Activated CD8-positive, alpha-beta memory T cell treated with anti-CD3 and anti-CD28 coated beads, Interleukin-2, amount 50 U/mL, for 1 hour (primary cell): ENCODE data around the gene PARN.
"Not testable (repeated sequence)": the region's sequence is repeated elsewhere in the genome, so short reads cannot be mapped to it uniquely, and the experiment has no call there.

ENCODE experiments used
- DNase-seq: peaks from one replicate; pipeline ENCODE4 v3.0.0-alpha.2; 2020; ENCODE audit errors: extremely low read depth

PARN gene

DNA sequence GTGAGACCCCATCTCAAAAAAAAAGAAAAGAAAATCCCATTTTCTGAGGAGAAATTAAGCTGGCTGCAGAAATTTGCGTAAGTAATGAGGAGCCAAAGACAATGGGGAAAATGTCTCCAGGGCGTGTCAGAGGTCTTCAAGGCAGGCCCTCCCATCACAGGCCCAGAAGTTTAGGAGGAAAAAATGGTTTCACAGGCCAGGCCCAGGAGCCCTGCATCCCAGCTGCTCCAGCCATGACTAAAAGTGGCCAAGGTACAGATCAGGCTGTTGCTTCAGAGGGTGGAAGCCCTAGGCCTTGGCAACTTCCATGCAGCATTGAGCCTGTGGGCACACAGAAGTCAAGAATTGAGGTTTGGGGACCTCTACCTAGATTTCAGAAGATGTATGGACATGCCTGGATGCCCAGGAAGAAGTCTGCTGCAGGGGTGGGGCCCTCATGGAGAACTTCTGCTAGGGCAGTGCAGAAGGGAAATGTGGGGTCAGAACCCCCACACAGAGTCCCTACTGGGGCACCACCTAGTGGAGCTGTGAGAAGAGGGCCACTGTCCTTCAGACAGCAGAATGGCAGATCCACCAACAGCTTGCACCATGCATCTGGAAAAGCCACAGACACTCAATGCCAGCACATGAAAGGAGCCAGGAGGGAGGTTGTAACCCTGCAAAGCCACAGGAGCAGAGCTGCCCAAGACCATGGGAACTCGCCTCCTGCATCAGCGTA lies 55.2 kb downstream of the PARN start:
- not testable (repeated sequence) for DNase-seq

DNA sequence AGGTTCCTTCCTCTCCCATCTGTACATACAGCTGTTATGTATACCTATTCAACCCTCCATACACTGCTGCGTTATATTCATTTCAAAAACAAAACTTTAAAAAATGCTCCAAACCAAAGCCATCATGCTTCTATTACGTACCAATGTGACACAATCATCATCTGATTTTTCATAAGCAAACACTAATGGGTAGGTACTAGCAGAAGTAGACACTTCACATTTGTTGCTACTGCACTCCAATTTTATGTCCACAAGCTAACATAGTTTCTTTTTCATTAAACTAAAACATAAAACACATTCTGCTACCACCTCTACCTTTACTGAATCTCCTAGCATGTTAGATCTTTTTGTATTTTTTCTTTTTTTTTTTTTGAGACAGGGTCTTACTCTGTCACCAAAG lies 57.5 kb downstream of the PARN start:
- DNase-seq = no peak

DNA sequence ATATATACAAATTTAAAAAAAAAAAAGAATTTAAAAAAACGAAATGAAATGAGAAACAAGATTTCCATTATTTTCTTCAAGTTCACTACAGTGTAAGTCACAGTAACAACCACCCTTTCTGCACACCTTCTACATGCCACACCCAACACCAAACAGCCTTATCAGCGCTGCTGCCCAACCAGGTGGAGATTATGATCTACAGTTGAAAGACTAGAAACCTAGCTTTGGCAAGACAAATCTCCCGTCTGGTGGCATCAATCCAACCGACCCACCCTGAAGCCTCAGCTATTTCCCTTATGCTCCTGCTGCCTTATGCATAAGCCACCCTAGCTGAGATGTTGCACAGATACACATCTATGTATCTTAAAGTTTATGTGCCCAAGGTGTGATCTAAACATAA lies 60.8 kb downstream of the PARN start:
- DNase-seq = no peak

DNA sequence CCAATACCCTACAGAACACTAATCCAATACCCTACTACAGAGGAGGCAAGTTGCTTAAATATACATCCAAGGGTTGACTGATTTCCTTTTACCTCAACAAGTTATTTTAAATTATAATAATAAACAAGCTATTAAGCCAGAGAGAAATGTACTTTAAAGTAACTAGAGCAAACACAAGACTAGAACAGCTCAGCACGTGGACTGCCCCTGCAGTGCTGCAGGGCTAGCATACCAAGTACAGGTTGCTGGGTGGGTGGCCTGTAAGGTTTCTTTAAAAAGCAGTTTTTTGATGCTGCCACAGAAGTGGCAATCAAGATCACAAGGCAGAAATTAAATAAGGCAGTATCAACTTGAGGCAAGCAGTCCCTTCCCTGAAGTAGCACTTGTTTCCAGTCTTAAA lies 63.5 kb downstream of the PARN start:
- DNase-seq = no peak

DNA sequence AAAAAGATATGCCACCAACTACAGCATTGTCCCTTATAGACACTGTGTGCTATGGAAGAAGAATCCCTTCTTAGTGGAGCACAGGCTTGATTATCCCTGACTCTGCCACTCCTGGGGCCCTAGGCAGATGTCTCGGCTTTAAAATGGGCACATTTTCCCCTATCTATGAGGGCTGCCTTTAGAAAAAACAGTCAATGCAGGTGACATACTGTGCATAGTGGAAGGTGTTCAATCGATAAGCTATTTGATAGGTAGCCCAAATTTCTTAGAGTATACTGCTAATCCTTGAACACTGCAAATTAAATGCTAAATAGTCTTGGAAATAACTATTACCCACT lies 64.4 kb downstream of the PARN start:
- DNase-seq = no peak

DNA sequence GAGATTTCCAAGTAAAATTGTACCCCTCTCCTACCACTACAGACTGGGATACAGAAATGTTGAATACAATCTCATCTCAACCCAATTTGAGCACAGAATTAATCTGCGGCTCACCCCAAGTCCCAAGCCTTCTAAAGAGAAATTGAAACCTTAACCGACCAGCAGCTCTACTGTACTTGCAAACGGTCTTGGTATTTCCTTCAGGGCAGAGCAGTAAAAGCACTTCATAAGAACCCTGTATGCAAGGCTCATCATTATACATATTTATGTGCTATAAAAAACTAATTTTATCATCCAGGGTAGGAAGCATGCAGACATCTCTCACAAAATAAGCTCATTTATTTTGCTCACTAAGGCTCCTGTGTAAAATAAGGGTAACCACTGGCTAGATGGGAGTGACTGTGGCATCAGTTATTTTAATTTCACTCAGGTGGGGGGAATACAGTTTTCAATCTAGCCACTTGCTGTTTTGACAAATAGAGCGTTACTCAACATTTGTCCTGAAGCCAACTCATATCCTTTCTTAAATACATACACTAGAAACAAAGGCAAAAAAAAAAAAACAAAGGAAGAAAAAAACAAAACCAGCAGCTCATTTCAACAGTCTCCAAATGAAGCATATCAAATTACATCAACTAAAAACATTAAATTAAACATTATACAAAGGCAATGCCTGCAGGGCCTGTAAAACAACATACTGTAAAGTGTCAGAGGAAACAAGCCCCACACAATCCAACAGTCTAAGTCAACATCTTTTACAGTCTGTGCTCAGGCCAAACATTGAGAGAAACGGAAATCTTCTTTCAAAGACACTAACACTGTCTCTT lies 65.0 kb downstream of the PARN start:
- no peak for DNase-seq

DNA sequence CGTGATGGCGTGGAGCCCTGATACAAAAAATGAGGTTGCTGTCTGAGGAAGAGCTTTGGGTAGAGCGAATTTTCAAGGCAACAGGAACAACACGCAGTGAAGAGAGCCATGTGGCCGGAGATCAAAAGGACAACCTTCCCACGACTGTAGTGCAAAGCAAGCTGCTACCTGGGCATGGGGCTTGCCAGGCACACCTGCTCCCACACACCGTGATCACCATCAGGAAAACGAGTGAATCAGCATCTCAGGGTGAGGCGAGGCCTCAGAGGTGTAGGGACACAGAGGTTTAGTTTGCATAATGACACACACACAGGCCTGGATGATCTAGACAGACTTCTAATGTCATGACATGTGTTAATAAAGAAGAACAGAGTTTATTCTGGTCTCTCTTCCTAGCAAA lies 65.7 kb downstream of the PARN start:
- no peak for DNase-seq

DNA sequence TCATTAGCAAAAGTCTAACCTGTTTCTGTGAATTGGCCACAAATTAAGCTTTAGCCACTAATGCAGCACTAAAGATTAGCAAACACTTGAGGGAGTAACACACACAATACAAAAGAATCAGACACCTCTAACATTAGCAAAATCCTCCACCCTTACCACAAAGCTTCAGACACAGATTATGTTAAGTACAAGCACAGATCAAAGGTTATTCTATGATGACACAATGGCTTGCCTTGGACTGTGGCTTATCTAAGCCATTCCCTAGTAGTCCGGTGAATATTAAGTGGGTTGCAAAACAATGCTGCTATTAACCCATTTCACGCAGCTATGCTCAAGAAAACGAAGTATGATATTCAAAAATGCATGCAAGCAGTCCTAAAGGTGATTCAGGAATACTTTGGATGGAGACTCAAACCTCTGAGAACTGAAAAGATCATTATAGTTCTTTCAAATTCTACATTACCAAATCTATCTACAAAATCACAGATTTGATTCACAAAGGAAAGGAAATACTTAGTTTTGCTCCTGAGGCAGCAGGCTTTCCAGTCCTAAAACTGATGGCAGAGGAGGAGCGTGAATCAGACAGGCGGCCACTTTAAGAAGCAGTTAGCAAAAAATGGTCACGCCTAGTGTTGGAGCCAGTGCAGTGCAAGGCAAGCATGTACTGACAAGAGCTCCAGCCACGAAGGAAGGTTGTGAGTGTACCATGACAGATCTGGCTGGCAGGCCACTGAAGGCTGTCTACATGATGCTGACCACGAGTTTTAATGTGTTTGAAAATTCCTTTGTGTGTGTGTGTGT lies 67.2 kb downstream of the PARN start:
- DNase-seq = no peak

DNA sequence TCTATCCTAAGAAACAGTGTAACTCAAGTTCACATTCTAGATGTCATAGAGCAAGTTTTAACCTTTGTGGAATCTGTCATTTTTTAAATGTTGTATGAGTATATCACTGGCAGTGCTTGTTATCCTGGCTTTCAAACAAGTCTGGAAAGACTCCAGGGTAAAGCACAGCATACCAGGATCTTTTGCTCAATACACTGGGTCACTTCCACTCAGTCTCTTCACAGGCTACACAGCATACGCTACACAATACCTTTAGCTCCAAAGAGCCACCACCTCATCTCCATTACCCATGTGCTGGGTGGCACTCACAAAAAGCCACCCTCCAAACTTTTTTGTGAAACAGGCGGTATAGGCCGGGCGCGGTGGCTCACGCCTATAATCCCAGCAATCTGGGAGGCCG lies 69.5 kb downstream of the PARN start:
- DNase-seq = no peak

DNA sequence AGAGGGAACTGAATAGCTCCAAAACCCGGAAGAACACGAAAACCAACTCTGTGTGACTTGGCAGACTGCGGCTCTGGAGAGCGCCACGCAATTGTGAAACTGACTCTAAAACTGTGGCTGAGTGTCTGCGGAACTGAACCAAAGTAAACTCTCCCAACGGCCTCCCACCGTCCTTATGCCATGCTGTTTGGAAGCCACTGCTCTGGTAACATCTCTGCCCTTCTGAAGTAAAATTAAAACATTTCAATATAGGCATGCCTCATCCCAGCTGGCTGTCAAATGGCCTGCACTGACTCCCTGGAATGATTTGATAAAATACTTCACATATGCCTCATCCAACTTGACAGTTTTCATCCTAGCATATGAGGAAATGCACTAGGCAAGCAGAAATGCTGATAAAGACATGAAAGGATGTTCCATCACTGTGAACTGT lies 70.2 kb downstream of the PARN start:
- DNase-seq = no peak

DNA sequence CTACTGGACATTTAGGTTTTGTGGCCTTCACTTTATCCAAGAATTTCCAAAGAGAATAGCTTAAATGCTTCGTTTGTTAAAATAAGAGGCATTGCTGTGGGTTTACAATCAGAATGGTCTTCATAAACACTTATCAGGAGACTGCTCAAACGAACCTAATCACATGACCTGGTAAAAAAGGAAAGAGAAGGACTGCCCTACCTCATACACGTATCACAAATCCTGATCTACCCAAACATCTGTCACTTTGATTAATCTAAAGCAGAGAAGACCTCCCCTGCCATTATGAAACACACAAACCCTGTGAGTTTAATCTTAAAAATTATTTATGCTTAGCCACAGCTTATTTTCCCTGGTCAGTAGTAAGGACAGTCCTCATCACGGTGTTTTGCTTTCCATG lies 76.6 kb downstream of the PARN start:
- no peak for DNase-seq

DNA sequence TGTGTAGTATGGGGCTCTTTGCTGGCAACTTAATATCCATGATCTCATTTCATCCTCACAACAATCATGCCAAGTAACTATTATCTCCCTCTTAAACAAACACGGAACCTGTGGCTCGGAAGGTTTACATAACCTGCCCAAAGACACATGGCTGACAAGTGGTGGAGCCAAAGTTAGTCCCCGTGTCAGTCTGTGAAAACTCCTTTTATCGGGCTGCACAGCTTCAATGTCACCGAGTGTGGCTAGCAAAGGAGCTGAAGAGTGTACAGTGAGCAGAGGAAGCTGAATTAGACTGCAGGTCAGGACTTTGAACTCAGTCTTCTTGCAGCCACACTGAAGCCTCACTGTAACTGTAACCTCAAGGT lies 80.3 kb downstream of the PARN start:
- DNase-seq = no peak

DNA sequence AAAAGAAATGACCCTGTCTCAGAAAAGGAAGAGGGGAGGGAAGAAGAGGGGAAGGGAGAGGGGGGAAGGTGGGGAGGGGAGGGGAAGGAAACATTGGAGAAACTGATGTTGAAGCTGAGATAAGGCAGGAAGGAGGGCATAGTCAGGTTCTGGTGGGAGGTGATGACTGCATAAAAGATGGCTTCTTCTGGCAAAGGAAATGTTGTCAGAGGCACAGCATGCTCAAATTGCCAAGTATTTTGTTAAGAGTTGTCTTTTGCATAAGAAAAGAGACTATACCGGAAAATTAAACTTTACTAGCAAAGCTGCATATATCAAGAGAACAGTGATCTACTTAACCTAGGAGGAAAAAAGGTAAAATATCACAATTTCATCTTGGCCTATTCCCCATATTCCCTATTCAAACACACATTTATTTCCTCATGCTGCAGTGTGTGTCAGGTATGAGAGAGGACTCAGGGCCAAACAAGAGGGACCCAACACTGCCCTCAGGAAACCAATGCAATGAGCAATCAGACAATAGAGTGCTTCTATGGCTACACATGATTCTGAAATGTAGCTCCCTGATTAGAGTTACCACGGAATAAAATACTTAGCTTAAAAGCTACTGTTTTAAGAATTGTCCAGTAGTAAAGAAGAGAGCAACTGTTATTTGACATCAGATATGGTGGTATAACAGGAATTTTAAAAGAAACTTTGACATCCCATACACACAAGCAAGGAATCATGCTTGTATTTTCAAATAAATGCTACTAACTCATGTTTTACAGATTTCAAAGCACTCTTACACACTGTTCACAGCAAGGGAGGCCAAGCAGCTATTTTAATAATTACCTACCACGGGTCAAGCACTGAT lies 80.9 kb downstream of the PARN start:
- no peak for DNase-seq

DNA sequence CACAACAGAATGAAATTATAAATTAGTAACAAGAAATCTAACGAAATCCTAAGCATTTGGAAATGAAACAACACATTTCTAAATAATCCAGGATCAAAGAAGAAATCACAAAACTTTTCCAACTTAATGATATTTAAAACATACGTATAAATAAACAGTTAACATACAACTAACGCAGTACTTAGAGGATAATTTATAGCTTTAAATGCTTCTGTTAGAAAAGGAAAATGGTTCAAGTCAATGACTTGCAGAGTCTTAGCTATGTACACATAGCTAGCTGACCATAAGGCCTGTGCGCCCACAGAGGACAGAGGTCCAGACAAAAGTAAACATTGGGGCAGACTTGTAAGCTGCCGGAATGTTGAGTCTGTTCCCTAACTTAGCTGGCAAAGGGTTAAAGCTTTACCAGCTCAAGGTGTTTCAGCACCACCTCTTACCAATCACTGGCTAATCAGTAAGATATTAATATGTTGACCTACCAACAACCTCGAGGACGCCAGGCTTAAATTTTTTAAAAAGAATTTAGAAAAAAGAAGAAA lies 84.6 kb downstream of the PARN start:
- DNase-seq = no peak

DNA sequence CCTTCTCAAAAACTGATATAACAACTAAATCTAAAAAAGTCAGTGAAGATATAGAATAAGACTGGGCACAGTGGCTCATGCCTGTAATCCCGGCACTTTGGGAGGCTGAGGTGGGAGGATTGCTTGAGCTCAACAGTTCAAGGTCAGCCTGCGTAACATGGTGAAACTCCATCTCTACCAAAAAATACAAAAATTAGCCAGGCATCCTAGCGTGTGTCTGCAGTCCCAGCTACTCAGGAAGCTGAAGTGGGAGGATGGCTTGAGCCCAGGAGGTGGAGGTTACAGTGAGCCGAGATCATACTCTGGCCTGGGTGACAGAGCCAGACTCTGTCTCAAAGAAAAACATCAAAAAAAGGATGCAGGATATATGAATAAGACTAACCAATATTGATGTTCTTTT lies 85.2 kb downstream of the PARN start:
- DNase-seq = not testable (repeated sequence)

DNA sequence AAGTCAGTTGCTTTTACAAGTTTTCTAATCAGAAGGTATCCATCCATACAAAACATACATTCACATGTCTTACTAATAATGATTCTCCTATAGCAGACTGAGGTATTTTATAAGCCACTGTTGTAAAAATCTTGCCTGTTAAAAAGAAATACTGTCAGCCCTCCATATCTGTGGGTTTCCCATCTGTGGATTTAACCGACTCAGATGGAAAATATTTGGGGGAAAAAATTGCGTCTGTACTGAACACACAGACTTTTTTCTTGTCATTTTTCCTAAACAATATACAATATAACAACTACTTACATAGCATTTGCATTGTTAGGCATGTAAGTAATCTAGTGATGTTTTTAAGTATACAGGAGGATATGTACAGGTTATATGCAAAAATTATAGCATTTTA lies 90.4 kb downstream of the PARN start:
- DNase-seq = no peak

DNA sequence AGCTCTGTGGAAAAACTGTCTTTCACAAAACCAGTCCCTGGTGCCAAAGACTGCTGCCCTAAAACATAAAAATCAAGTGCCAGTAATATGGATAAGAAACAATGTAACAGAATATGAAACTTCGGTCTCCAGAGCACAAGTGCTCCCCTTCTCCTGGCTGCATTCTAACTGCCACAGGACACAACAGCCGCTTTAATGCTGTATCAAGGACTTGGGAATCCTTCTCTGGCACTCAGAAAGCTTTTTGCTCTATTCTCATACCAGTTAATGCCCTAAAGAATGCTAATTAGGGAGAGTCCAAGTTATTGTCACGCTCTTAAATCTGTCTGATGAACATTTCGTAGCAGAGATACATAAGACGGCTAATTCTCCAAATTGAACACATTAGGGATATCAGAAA lies 90.9 kb downstream of the PARN start:
- no peak for DNase-seq

DNA sequence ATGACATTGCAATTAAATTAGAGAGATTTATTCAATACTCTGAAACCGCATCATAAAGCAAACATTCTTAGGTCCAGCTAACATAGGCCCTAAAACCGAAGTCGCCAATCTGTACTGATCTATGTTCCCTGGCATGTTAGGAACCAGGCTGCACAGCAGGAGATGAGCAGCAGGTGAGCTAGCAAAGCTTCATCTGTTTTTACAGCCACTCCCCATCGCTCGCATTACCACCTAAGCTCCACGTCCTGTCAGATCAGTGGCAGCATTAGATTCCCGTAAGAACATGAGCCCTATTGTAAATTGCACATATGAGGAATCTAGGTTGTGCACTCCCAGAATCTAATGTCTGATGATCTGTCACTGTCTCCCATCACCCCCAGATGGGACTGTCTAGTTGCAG lies 91.5 kb downstream of the PARN start:
- DNase-seq = no peak

DNA sequence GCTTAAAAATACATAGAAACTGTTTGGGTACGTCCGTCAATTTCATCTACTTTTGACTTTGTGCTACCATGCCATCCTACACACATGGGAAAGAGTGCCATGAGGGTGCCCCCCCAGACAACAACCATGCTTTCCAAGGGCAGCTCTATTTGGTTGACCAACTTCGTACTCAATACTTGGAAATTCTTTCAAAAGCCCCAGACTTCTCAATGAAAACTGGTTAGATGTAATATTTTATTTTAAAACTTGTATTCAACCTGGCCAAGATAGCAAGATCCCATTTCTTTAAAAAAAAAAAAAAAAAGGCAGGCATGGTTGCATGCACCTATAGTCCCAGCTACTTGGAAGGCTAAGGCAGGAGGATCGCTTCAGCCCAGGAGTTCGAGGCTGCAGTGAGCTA lies 98.4 kb downstream of the PARN start:
- DNase-seq = no peak

DNA sequence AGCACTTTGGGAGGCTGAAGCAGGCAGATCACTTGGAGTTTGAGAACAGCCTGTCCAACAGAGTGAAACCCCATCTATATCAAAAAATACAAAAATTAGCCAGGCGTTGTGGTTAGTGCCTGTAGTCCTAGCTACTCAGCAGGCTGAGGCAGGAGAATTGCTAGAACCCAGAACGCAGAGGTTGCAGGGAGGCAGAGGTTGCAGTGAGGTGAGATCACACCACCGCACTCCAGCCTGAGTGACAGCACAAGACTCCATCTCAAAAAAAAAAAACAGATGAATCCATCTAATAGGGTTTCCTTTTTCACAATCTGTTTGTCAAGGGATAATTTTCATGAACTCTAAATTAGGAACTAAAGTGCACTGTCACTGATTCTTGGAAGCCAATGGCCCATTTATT lies 99.0 kb downstream of the PARN start:
- no peak for DNase-seq

DNA sequence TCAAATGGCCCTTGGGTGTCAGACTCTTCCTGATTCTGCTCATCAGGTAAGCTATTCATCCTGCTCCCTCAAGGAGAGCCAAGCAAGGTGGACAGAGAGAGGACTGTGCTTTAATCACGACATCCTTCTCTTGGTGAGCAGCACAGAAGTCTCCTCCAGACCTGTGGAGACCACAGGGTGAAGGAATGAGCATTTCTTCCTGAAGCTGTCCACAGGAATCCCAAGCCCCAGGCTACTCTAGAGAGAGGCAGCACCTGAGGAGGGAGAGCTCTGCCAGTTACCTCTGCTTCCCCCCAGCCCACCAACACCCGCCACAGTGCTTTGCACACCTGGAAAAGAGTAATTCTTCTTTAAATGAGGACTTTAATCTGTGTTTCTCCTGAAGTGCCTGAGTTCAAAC lies 100.0 kb downstream of the PARN start:
- DNase-seq = no peak
